Measurements from ENCODE around the gene KDM4B. TPM values are rescaled to one million over a fixed set of nuclear protein-coding genes. Genes with fewer than 3 reads are reported as not detected.

KDM4B gene
- polyA plus RNA-seq, 1 experiment = 7.7 TPM

DNA sequence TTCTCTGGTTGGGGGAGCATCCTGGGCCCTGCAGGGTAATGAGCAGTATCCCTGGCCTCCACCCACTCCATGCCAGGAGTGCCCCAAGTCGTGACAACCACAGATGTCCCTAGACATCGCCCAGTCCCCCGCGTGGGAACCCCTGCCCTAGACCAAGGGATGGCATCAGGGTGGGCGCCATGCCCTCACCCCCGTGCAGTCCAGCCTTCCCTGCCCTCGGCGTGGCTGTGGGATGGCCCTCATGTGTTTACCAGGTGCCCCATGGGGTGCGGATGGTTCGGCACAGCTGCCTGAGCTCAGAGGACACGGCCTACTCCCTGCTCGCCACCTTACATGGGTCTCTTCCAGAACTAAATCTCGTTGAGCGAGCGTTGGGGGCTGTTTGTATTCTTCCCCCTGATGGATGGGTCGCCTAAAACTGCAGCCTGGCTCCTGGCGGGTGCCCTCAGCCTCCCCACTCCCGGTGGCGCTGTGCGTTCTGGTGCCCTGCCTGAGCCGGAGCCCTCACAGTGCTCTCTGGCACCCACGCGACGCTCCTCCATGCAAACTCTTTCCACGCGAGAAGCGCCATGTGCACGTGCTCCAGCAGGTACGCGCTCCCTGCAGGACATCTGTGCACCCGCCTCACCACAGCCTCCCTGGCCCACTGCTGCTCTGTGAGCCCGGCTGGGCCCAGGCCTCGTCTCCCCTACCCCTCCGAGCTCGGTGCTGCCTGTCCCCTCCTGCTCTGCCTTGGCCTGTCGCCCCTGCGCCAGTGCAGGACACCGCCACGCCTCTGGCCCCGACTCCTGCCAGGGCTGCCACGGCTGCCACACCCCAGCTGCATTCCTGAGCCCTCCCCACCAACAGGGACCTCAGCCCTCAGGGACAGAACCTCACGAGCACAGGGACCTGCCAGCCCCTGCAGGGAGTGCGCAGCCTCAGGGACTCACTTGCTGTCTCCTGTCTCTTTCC, 145.0 kb downstream of the KDM4B start:
- TF ChIP-seq, protein P1, sequence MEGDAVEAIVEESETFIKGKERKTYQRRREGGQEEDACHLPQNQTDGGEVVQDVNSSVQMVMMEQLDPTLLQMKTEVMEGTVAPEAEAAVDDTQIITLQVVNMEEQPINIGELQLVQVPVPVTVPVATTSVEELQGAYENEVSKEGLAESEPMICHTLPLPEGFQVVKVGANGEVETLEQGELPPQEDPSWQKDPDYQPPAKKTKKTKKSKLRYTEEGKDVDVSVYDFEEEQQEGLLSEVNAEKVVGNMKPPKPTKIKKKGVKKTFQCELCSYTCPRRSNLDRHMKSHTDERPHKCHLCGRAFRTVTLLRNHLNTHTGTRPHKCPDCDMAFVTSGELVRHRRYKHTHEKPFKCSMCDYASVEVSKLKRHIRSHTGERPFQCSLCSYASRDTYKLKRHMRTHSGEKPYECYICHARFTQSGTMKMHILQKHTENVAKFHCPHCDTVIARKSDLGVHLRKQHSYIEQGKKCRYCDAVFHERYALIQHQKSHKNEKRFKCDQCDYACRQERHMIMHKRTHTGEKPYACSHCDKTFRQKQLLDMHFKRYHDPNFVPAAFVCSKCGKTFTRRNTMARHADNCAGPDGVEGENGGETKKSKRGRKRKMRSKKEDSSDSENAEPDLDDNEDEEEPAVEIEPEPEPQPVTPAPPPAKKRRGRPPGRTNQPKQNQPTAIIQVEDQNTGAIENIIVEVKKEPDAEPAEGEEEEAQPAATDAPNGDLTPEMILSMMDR (IDR thresholded peaks at IDR 0.05; ENCODE audit: low read depth, low read length) = no peak
- Histone ChIP-seq H3K27me3 (ENCODE audit: control insufficient read depth, insufficient read depth, low read length) (no peaks in the 10 kb centered on the region), H3K4me3 (ENCODE audit: low read depth, low read length) (no peak overlapping the region), H3K9me3 (ENCODE audit: control insufficient read depth, insufficient read depth, low read length) (peaks cover 9% of the 10 kb centered on the region), H3K27ac (ENCODE audit: low read depth, low read length) (no peak overlapping the region)
- ChIA-PET POLR2A (no interaction called here), CTCF (no interaction called here)
- DNase-seq (ENCODE audit: low read depth, low spot score) = no peak

GRCh38 chr19:5114727-5115126, 145.8 kb downstream of the KDM4B start:
- CTCF ChIA-PET = no interaction called here
- no peak overlapping the region for H3K4me3 ChIP-seq (ENCODE audit: low read depth, low read length)
- TF ChIP-seq, protein P1 (IDR thresholded peaks at IDR 0.05; ENCODE audit: low read depth, low read length) = no peak
- H3K27ac ChIP-seq (ENCODE audit: low read depth, low read length) = no peak overlapping the region
- H3K9me3 ChIP-seq (ENCODE audit: control insufficient read depth, insufficient read depth, low read length) = peaks cover 9% of the 10 kb centered on the region
- POLR2A ChIA-PET = no interaction called here
- no peaks in the 10 kb centered on the region for H3K27me3 ChIP-seq (ENCODE audit: control insufficient read depth, insufficient read depth, low read length)
- no peak for DNase-seq (ENCODE audit: low read depth, low spot score)

- ChIA-PET CTCF (no interaction called here), POLR2A (no interaction called here)
- Histone ChIP-seq H3K4me3 (ENCODE audit: low read depth, low read length) (no peak overlapping the region), H3K27me3 (ENCODE audit: control insufficient read depth, insufficient read depth, low read length) (no peaks in the 10 kb centered on the region), H3K27ac (ENCODE audit: low read depth, low read length) (no peak overlapping the region), H3K9me3 (ENCODE audit: control insufficient read depth, insufficient read depth, low read length) (peaks cover 9% of the 10 kb centered on the region)
- TF ChIP-seq, protein P1 (IDR thresholded peaks at IDR 0.05; ENCODE audit: low read depth, low read length) = no peak
- DNase-seq (ENCODE audit: low read depth, low spot score) = no peak
These were observed 146.4 kb downstream of the KDM4B start for GRCh38 chr19:5115351-5115750.

DNA sequence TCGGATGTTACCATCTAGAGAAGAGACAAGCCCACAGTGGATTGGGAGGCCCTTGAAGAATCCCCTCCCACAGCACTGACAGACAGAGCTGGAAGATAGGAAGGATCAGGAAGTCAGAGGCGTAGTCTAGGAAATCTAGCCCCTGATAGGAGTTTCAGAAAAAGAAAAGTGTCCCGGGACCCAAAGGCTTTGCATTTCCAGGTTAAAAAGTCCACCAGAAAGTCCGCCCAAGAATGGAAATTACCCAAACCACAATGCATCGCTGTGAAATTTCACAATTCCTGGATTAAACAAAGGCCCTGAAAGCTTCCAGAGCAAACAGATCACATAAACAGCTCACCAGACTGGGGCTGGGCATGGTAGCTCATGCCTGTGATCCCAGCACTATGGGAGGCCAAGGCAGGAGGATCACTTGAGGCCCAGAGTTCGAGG, 146.9 kb downstream of the KDM4B start:
- TF ChIP-seq, protein P1 (IDR thresholded peaks at IDR 0.05; ENCODE audit: low read depth, low read length) = no peak
- no peak overlapping the region for H3K27ac ChIP-seq (ENCODE audit: low read depth, low read length)
- no peak overlapping the region for H3K4me3 ChIP-seq (ENCODE audit: low read depth, low read length)
- POLR2A ChIA-PET = no interaction called here
- H3K9me3 ChIP-seq (ENCODE audit: control insufficient read depth, insufficient read depth, low read length) = peaks cover 9% of the 10 kb centered on the region
- H3K27me3 ChIP-seq (ENCODE audit: control insufficient read depth, insufficient read depth, low read length) = no peaks in the 10 kb centered on the region
- CTCF ChIA-PET = no interaction called here
- no peak for DNase-seq (ENCODE audit: low read depth, low spot score)

DNA sequence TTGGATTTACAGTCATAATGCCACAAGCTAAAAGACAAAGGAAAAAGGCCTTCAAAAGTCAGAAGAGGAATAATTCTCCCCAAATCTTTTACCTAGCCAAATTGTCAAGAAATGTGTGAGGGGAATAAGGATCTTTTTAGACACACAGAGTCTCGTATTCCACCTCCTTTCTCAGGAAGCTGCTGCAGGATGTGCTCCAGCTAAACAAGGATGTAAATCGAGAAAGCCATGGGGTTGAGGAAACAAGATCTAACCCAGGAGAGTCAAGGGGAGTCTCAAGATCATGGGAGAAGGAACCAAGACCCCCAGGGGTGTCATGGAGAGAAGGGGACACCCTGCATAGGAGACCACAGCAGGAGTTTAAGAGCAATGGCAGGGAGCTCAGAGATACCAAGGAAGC, 147.4 kb downstream of the KDM4B start:
- ChIA-PET POLR2A (interaction anchor here (0.6 kb wide), 1 partner anchor 68 kb away, joined by 5 read pairs; no protein-coding TSS in a partner anchor), CTCF (no interaction called here)
- no peak overlapping the region for H3K27ac ChIP-seq (ENCODE audit: low read depth, low read length)

More for the DNA sequence above, 147.4 kb downstream of the KDM4B start:
- no peaks in the 10 kb centered on the region for H3K27me3 ChIP-seq (ENCODE audit: control insufficient read depth, insufficient read depth, low read length)
- peaks cover 9% of the 10 kb centered on the region for H3K9me3 ChIP-seq (ENCODE audit: control insufficient read depth, insufficient read depth, low read length)
- no peak overlapping the region for H3K4me3 ChIP-seq (ENCODE audit: low read depth, low read length)
- DNase-seq (ENCODE audit: low read depth, low spot score) = no peak
- TF ChIP-seq, protein P1 (IDR thresholded peaks at IDR 0.05; ENCODE audit: low read depth, low read length) = no peak

Data from AG04450 (cell line).